GM12891 (cell line): ENCODE measurements around the gene ACSS3.
"Not testable (repeated sequence)": the region's sequence is repeated elsewhere in the genome, so short reads cannot be mapped to it uniquely, and the experiment has no call there.

Source experiments
- PAX5 ChIP-seq: IDR thresholded peaks from 2 replicates; pipeline ENCODE4 v1.6.1; 2011; ENCODE audit warnings: low read length, moderate library complexity, mild to moderate bottlenecking; ENCODE audit not compliant: insufficient read depth, severe bottlenecking
- POLR2A ChIP-seq: IDR thresholded peaks from 2 replicates; pipeline ENCODE4 v1.6.1; 2011; ENCODE audit warnings: low read depth, low read length, control low read depth
- POLR2AphosphoS5 ChIP-seq: IDR thresholded peaks from 2 replicates; pipeline ENCODE4 v1.6.1; 2011; ENCODE audit warnings: low read depth, low read length, control low read depth
- POU2F2 ChIP-seq: IDR thresholded peaks from 2 replicates; pipeline ENCODE4 v1.6.1; 2011; ENCODE audit warnings: low read depth, mild to moderate bottlenecking, control low read depth, low read length, moderate library complexity
- SPI1 ChIP-seq: IDR thresholded peaks from 2 replicates; pipeline ENCODE4 v1.6.1; 2011; ENCODE audit warnings: low read depth, low read length, control low read depth
- TAF1 ChIP-seq: IDR thresholded peaks from 2 replicates; pipeline ENCODE4 v1.6.1; 2011; ENCODE audit warnings: low read depth, low read length, control low read depth

GRCh38 chr12:81209772-81210225 is 131.9 kb downstream of the ACSS3 start:
- not testable (repeated sequence) for TF ChIP-seq POLR2A, POLR2AphosphoS5, PAX5, TAF1, SPI1, POU2F2
